SK-MEL-5 (cell line): ENCODE data around the gene RB1. TPM values are rescaled to one million over a fixed set of nuclear protein-coding genes. Genes with fewer than 3 reads are reported as not detected.
A peak's percentile ranks its signal among the peaks of the same experiment; 100 is the strongest.

Source experiments
- DNase-seq: peaks from one replicate; pipeline ENCODE4 v3.0.0-alpha.2; 2016; ENCODE audit warnings: low read depth, low spot score
- in situ Hi-C: cut with HindIII; loops from 2 replicates; pipeline ENCODE4 v1.10.0; 2016; ENCODE audit warnings: low sequenced_read_pairs, high pct_unique_total_duplicates, low pct_unique_long_range_greater_than_20kb
- total RNA-seq: library from RNA; depleted of rRNA; stranded (reverse); fragments of >200 nt; shearing (Covaris generic); gene quantifications from 2 replicates; pipeline ENCODE4 v1.2.3, GENCODE V29; 2014

The RB1 gene
- total RNA-seq, 1 experiment from 2014 or later: 44.7 TPM

GRCh38 chr13:48393698-48394085 lies 90.1 kb downstream of the RB1 start:
- DNase-seq: no peak
- in situ Hi-C loops: no loop called here

- in situ Hi-C loops: no loop called here
- no peak for DNase-seq
Measured at GRCh38 chr13:48397744-48398143, 94.2 kb downstream of the RB1 start.

GRCh38 chr13:48398450-48399095 lies 95.0 kb downstream of the RB1 start:
- peak; percentile 24 for DNase-seq
- in situ Hi-C loops: no loop called here

GRCh38 chr13:48400090-48400694 lies 96.6 kb downstream of the RB1 start:
- no peak for DNase-seq
- in situ Hi-C loops: no loop called here

- in situ Hi-C loops: no loop called here
- peak; percentile 79 for DNase-seq
Measured at GRCh38 chr13:48400850-48401291, 97.3 kb downstream of the RB1 start.

DNA sequence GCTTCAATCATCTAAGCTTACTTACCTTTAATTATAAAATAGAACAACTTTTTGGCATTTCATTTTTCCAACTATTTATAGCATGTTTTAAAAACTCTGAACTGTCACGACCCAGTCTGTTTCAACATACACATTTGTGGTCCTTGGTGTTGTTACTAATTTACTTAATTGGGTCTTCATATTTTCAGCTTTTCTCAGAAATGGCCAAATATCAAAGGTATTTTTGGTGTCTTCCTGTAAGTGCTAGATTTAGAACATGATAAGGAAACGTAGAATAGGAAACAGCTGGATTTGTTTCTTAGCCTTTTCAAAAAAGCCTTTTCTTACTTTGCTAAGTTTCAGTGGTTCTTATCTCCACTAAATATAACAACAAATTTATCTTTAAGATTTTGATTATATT lies 97.9 kb downstream of the RB1 start:
- in situ Hi-C loops: no loop called here
- DNase-seq: no peak

GRCh38 chr13:48402325-48402932 lies 98.9 kb downstream of the RB1 start:
- in situ Hi-C loops: no loop called here
- no peak for DNase-seq

DNA sequence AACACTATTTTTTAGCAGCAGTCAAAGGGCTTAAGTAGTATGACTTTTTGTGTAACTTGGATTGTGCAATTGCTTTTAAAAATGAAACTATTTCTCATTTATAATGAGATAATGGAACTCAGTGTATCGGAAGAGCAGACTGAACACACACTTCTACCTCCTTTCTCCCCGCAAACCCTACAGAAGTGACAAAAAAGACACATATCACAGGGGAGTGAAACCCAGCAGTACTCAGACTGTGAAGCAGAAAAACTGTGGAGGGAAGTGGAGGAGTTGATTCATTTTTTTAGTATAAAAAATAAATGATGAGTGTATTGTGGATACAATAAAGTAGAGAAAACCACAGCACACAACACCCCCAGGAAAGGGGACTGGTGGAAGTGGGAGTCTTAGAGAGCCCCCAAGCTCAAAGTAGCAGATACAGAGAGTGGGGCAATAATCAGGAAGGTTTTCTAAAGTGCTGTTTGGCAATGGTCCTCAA lies 99.6 kb downstream of the RB1 start:
- no peak for DNase-seq
- in situ Hi-C loops: no loop called here

DNA sequence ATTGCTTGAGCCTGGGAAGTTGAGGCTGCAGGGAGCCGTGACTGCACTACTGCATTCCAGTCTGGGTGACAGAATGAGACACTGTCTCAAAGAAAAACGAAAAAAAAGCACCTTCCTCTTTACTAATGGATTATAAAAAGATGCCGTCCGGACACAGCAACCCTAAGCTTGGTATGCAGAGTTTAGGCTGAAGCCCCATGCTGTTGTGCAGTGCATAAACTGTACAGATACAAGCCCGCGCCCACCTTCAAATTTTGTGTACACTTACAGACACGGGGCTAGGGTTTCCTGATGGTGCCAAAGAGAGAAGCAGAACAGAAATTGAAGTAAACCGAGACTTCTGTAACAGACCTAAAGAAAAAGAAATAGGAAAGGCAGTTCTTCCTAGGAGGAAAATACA lies 100.4 kb downstream of the RB1 start:
- in situ Hi-C loops: no loop called here

GRCh38 chr13:48404952-48405351 lies 101.4 kb downstream of the RB1 start:
- DNase-seq: no peak
- in situ Hi-C loops: no loop called here

More for the DNA sequence above, 100.4 kb downstream of the RB1 start:
- DNase-seq: no peak

DNA sequence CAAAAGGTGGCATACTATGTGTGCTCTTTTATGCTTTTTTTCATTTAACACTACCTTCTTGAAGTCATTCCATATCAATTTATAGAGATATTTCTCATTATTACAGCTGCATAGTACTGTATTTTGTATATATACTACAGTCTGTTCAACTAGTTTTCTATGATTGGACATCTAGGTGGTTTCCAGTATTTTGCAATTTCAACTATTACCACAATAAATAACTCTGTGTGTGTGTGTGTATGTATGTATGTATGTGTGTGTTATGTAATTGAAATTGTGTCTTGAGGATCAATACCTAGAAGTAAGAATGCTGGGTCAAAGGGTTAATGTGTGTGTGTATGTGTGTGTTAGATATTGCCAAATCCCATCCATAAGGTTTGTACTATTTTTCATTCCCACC lies 102.3 kb downstream of the RB1 start:
- in situ Hi-C loops: no loop called here
- DNase-seq: no peak

DNA sequence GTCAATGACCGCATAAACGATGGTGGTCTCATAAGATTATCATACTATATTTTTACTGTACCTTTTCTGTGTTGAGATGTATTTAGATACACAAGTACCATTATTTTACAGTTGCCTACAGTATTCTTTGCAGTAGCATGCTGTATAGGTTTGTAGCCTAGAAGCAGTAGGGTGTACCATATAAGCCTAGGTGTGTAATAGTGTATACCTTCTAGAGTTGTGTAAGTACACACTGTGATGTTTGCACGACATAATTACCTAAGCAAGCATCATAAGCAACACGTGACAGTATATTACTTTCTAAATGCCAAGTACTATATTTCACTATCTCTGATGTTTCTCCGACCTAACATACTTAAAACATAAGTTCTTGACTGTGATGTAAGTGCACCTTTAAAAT lies 106.6 kb downstream of the RB1 start:
- in situ Hi-C loops: no loop called here
- no peak for DNase-seq

DNA sequence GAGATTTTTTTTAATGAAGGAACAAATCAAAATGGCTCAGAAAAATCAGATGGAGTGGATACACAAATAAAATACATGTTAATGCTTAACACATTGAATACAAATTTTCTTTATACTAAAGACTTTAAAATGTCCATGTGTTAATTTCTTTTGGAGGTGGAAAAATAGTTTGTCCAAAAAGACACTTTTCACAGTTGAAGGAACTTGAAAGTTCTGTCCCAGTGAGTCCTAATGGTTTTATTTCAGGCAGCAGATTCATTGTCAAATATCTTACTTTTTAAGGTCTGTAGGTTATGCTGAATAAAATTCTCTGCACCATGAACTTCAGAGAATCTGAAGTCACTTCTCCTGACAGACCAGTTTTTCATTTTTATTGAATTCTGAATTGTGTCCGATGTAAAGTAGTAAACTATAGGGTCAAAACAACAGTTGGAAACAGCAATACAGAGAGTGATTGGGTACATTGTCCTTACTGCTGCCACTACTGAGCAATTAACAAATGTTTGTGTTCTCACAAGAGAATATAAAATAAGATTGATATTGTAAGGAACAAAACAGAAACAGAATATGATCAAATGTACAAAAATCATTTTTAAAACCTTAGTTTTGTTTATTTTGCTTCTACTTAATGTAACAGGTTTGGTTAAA lies 107.7 kb downstream of the RB1 start:
- in situ Hi-C loops: no loop called here
- DNase-seq: peak; percentile 16

- peak; percentile 58 for DNase-seq
Measured at GRCh38 chr13:48411841-48412531, 108.4 kb downstream of the RB1 start.

DNA sequence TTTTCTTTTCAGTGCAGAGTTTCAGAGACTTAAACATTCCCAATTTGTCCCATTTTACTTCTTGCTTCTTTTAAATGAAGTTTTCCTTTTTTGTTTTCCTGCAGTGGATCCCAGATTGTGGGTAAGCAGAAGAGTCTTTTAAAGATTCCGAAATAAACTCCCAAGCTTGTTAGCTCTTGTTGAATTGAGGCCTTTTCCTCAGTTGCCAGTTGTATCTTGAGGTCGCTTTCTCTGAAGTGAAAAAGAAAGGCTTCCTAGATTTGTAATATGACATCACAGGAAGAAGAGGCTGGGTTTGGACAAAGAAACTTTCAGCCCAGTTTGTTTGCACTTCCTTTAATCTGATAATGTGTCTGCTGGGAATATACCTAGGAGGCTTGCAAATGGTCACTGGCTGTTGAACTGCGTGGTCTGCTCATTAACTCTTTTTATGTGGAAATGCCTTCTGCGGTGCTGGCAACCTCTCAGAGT lies 109.4 kb downstream of the RB1 start, which contains the start of gene LPAR6:
LPAR6 (minus strand) TSS at position 233 of the 471 bp plus-strand sequence. CDS start 690 bp downstream, outside the sequence.
- in situ Hi-C loops: no loop called here

More at GRCh38 chr13:48411841-48412531, 108.4 kb downstream of the RB1 start:
- in situ Hi-C loops: no loop called here

GRCh38 chr13:48414501-48414900 lies 111.0 kb downstream of the RB1 start:
- DNase-seq: no peak
- in situ Hi-C loops: no loop called here

More for the DNA sequence above, 109.4 kb downstream of the RB1 start, which contains the start of gene LPAR6:
- DNase-seq: peak; percentile 93

GRCh38 chr13:48415516-48415915 lies 112.0 kb downstream of the RB1 start:
- DNase-seq: no peak
- in situ Hi-C loops: no loop called here
